Measurements from ENCODE around the gene PCDHGB3.
"Not testable (repeated sequence)": the region's sequence is repeated elsewhere in the genome, so short reads cannot be mapped to it uniquely, and the experiment has no call there.

PCDHGB3 gene

GRCh38 chr5:141366016-141366896, 3.8 kb upstream of the PCDHGB3 start:
- ATAC-seq (replicated peaks) (no peak), DNase-seq (no peak)
- H3K27ac Mint-ChIP-seq, result no peak overlapping the region
- H3K27me3 Mint-ChIP-seq, result peaks cover 52 to 85% of the 10 kb centered on the region in 2 donors
- H3K36me3 Mint-ChIP-seq (ENCODE audit: insufficient read depth), result peaks cover 17% of the 10 kb centered on the region
- peaks cover 0 to 8% of the 10 kb centered on the region in 2 donors for H3K9me3 Mint-ChIP-seq
- H3K4me1 Mint-ChIP-seq (ENCODE audit: low read depth in 2 of 2), result peaks cover 3 to 10% of the 10 kb centered on the region in 2 donors
- H3K4me3 Mint-ChIP-seq, result no peak overlapping the region

- Mint-ChIP-seq H3K4me1 (ENCODE audit: low read depth in 2 of 2) (peaks cover 5% of the 10 kb centered on the region in 2 donors), H3K36me3 (ENCODE audit: insufficient read depth) (peaks cover 3% of the 10 kb centered on the region), H3K9me3 (peaks cover 0 to 4% of the 10 kb centered on the region in 2 donors), H3K27ac (no peak overlapping the region), H3K27me3 (peaks cover 32 to 59% of the 10 kb centered on the region in 2 donors), H3K4me3 (no peak overlapping the region)
- ATAC-seq (replicated peaks) (no peak), DNase-seq (no peak)
Measured at GRCh38 chr5:141371572-141372475, 1.8 kb downstream of the PCDHGB3 start.

- H3K27me3 Mint-ChIP-seq, result peaks cover 30 to 53% of the 10 kb centered on the region in 2 donors
- DNase-seq (no peak), ATAC-seq (replicated peaks) (no peak)
- H3K4me1 Mint-ChIP-seq (ENCODE audit: low read depth in 2 of 2), result peaks cover 5% of the 10 kb centered on the region in 2 donors
- H3K27ac Mint-ChIP-seq, result no peak within 1 kb of the TSS
- H3K9me3 Mint-ChIP-seq, result peaks cover 0 to 4% of the 10 kb centered on the region in 2 donors
- no peaks in the 10 kb centered on the region for H3K36me3 Mint-ChIP-seq (ENCODE audit: insufficient read depth)
- H3K4me3 Mint-ChIP-seq, result no peak within 1 kb of the TSS
Measured at GRCh38 chr5:141373673-141374317, 3.8 kb downstream of the PCDHGB3 start, which contains the start of gene PCDHGA6. Gene PCDHGA6, plus strand, starts transcription at chr5:141373891. Its CDS starts 193 bp downstream, at chr5:141374084.

GRCh38 chr5:141374627-141375026, 4.6 kb downstream of the PCDHGB3 start:
- Mint-ChIP-seq H3K27ac (no peak overlapping the region), H3K4me3 (no peak overlapping the region), H3K9me3 (peaks cover 0 to 4% of the 10 kb centered on the region in 2 donors), H3K4me1 (ENCODE audit: low read depth in 2 of 2) (peaks cover 5% of the 10 kb centered on the region in 2 donors), H3K27me3 (peaks cover 26 to 52% of the 10 kb centered on the region in 2 donors), H3K36me3 (ENCODE audit: insufficient read depth) (no peaks in the 10 kb centered on the region)
- DNase-seq (no peak), ATAC-seq (replicated peaks) (no peak)

GRCh38 chr5:141375444-141376155, 5.6 kb downstream of the PCDHGB3 start:
- DNase-seq; ATAC-seq (replicated peaks); H3K27ac Mint-ChIP-seq; H3K4me1 Mint-ChIP-seq (ENCODE audit: low read depth in 2 of 2); H3K36me3 Mint-ChIP-seq (ENCODE audit: insufficient read depth); H3K4me3 Mint-ChIP-seq; H3K9me3 Mint-ChIP-seq: not testable (repeated sequence)
- peaks cover 18 to 42% of the 10 kb centered on the region in 2 donors for H3K27me3 Mint-ChIP-seq

GRCh38 chr5:141382469-141383294, 12.6 kb downstream of the PCDHGB3 start, which contains the start of gene PCDHGA7:
Gene PCDHGA7, plus strand, starts transcription at chr5:141382742. Its CDS starts 158 bp downstream, at chr5:141382900.
- ATAC-seq (replicated peaks) (no peak), DNase-seq (no peak)
- peaks cover 0 to 10% of the 10 kb centered on the region in 2 donors for H3K9me3 Mint-ChIP-seq
- H3K4me3 Mint-ChIP-seq, result peak within 1 kb of the TSS; percentile 48 to 70
- no peaks in the 10 kb centered on the region for H3K36me3 Mint-ChIP-seq (ENCODE audit: insufficient read depth)
- peaks cover 51 to 59% of the 10 kb centered on the region in 2 donors for H3K27me3 Mint-ChIP-seq
- no peaks in the 10 kb centered on the region for H3K4me1 Mint-ChIP-seq (ENCODE audit: low read depth in 2 of 2)
- H3K27ac Mint-ChIP-seq, result no peak within 1 kb of the TSS

GRCh38 chr5:141383345-141383744, 13.3 kb downstream of the PCDHGB3 start:
- Mint-ChIP-seq H3K27ac (no peak overlapping the region), H3K27me3 (peaks cover 53 to 62% of the 10 kb centered on the region in 2 donors), H3K4me1 (ENCODE audit: low read depth in 2 of 2) (no peaks in the 10 kb centered on the region), H3K4me3 (peak overlapping the region in 1 of 2 donors; percentile 48), H3K9me3 (peaks cover 0 to 10% of the 10 kb centered on the region in 2 donors), H3K36me3 (ENCODE audit: insufficient read depth) (no peaks in the 10 kb centered on the region)
- ATAC-seq (replicated peaks), result no peak
- no peak for DNase-seq

GRCh38 chr5:141384471-141385267, 14.6 kb downstream of the PCDHGB3 start:
- no peaks in the 10 kb centered on the region for H3K36me3 Mint-ChIP-seq (ENCODE audit: insufficient read depth)
- no peak overlapping the region for H3K27ac Mint-ChIP-seq
- H3K4me1 Mint-ChIP-seq (ENCODE audit: low read depth in 2 of 2), result no peaks in the 10 kb centered on the region
- DNase-seq (no peak), ATAC-seq (replicated peaks) (no peak)
- H3K9me3 Mint-ChIP-seq, result peaks cover 2 to 11% of the 10 kb centered on the region in 2 donors
- H3K4me3 Mint-ChIP-seq, result no peak overlapping the region
- peaks cover 58 to 68% of the 10 kb centered on the region in 2 donors for H3K27me3 Mint-ChIP-seq

GRCh38 chr5:141387557-141388311, 17.7 kb downstream of the PCDHGB3 start, which contains the start of gene PCDHGB4:
Gene PCDHGB4, plus strand, starts transcription at chr5:141387698. Its CDS starts 187 bp downstream, at chr5:141387885.
- not testable (repeated sequence) for DNase-seq; H3K4me1 Mint-ChIP-seq (ENCODE audit: low read depth in 2 of 2); H3K36me3 Mint-ChIP-seq (ENCODE audit: insufficient read depth); H3K27ac Mint-ChIP-seq
- peaks cover 59 to 87% of the 10 kb centered on the region in 2 donors for H3K27me3 Mint-ChIP-seq
- H3K4me3 Mint-ChIP-seq, result peak within 1 kb of the TSS; percentile 22 to 52
- peaks cover 4 to 17% of the 10 kb centered on the region in 2 donors for H3K9me3 Mint-ChIP-seq
- peak; percentile 49 for ATAC-seq (replicated peaks)

GRCh38 chr5:141388661-141389060, 18.6 kb downstream of the PCDHGB3 start:
- Mint-ChIP-seq H3K27me3 (peaks cover 54 to 87% of the 10 kb centered on the region in 2 donors), H3K27ac (no peak overlapping the region), H3K9me3 (peaks cover 4 to 17% of the 10 kb centered on the region in 2 donors), H3K4me1 (ENCODE audit: low read depth in 2 of 2) (peaks cover 0 to 3% of the 10 kb centered on the region in 2 donors), H3K36me3 (ENCODE audit: insufficient read depth) (peaks cover 2% of the 10 kb centered on the region), H3K4me3 (no peak overlapping the region)
- DNase-seq, result no peak
- no peak for ATAC-seq (replicated peaks)

All from effector memory CD8-positive, alpha-beta T cell (primary cell).